CD4-positive, alpha-beta T cell treated with Interleukin-15 for 4 hours (primary cell): Measurements from ENCODE around the gene UBD.

ENCODE experiments used
- DNase-seq: peaks from one replicate; pipeline ENCODE4 v3.0.0-alpha.2; 2020; ENCODE audit warnings: low spot score

The UBD gene

GRCh38 chr6:29559524-29560287 lies at the start of gene UBD:
TSS of gene UBD (minus strand) at chr6:29559732. CDS start at chr6:29559701, 31 bp downstream.
- no peak for DNase-seq

DNA sequence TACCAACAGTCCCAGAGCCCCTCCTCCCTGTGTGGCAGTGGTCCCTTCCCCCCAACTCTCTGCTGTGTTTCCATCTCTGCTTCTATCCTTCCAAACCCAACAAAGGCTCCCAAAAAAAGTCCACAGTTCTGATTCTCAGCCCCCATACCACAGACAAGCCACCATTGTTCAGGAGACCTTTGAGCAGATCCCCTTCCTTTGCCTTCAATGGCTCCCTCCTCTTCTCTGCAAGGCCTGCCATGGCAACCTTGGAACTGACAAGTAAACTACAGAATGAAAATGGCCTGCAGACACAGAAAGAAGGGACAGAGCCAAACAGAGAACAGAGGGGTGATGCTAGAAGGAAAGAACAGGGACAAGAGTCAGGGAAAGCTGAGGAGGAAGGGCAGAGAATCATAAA lies 48.6 kb upstream of the UBD start:
- DNase-seq = no peak

DNA sequence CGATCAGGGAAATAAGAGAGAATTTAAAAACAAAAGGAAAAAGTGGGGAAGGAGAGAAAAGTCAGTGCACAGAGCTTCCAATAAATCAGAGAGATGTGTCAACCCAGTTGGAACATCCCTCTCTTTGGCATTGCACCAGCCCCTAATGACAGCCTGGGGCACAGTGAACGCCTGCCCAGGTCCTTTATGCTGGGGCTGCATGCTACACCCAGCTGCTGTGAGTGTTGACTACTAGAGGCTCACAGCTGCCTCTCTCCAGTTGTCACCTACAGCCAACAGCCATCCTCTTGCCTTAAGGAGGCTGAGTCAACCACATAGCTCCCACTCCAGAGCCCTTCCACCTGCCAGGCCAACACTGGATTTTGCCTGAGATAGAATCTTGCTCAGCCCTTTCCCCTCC lies 44.4 kb upstream of the UBD start:
- no peak for DNase-seq

- no peak for DNase-seq
These were observed 43.9 kb upstream of the UBD start for GRCh38 chr6:29603456-29603855.

DNA sequence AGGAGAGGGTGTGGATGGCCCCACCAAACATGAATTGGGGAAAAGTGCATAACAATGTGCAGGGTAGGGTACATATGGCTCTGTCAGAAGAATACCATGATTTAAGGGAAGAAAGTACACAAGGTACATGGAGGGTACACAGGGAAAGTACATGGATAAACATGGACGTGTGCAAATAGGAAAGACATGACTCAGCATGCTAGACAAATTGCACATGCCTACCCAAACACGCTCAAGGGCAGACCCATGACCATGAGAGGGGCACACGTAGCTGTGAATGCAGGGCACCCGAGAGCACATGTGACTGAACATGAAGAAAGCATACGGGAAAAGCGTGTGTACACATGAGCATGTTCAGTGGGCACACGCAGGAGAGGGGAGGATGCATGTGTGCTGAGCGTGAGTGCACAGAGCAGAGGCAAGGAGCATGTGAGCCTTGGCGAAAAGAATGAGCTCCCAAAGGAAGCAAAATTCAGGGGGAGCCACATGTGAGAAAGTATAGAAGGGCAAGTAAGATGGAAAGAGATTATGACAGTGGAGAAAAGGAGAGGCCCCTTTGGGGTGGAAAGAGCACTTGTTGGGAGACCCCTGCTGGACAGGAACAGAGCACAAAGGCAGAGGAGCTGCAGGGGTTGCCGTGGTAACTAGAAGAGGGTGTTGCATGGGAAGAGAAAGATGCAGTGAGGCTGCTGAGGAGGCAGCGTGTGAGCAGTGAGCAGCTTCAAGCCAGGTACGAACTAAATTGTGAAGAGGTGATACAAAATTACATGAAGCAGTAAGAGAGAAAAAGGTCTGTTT lies 43.2 kb upstream of the UBD start:
- DNase-seq = no peak

DNA sequence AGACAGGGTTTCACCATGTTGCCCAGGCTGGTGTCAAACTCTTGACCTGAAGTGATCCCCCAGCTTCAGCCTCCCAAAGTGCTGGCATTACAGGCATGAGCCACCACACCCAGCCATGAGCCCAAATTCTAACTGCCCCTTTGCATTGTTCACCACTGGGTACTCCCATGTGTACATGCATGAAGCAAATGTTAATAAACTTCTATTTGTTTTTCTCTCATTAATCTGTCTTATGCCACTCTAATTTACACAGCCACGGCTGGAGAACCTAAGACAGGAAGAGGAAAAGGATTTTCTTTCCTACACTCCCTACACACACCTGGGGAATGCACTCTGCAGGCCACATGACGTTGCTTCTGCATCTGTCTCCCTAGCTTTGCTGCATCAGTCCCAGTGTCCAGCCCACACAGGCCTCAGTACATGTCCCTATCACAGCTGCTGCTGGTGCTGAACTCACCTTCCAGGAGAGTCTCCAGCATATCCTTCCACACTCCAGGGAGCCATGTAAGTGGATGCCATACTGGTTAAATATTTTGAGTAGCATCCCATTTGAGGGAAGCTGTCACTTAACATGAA lies 38.7 kb upstream of the UBD start:
- DNase-seq = no peak

GRCh38 chr6:29597184-29597583 lies 37.7 kb upstream of the UBD start:
- no peak for DNase-seq

DNA sequence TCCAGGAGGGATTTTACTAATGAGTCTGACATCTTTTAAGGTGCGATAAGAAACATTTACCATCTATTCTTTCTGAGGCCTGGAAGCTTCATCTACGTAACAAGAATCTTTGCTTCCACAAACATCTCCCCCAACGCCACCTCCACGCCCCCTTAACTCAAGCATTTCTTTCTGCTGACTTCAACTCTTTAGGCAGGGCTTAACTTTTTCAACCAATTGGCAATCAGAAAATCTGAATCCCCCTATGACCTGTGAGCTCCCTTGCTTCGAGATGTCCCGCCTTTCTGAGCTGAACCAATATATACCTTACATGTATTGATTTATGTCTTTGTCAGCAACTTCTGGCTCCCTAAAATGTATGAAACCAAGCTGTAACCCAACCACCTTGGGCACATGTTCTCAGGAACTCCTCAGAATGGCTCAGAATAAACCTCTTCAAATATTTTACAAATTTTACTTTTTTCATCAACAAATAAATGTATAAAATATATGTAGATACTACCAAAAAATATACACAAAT lies 36.9 kb upstream of the UBD start:
- no peak for DNase-seq

DNA sequence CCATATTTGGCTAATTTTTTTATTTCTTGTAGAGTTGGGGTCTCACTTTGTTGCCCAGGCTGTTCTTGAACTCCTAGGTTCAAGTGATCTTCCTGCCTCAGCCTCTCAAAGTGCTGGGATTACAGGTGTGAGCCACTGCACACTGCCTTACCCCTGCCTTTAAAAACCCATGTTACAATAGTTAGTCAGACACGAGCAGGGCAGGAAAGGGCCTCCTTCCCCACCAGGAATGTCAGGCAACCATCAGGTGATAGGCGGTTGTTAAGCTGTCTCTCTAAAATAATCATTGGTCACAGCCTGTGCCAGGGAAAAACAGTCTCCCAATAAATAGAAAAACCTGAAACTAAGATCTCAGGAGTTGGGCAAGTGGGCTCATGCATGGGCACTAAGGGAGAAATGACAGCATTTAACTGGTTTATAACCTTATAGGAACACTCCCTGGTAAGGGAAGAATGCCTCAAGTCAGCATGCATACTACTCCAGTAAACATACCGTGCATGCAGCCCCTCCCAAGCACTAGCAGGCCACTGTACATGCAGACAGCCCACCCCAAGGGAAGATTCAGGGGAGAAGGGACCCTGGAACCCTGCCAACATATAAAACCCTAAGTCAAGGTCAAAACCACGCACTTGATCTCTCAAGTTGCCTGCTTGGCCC lies 33.8 kb upstream of the UBD start:
- DNase-seq = no peak

GRCh38 chr6:29591677-29592076 lies 32.1 kb upstream of the UBD start:
- DNase-seq = no peak

- no peak for DNase-seq
These were observed 30.8 kb upstream of the UBD start for GRCh38 chr6:29590218-29590808.

DNA sequence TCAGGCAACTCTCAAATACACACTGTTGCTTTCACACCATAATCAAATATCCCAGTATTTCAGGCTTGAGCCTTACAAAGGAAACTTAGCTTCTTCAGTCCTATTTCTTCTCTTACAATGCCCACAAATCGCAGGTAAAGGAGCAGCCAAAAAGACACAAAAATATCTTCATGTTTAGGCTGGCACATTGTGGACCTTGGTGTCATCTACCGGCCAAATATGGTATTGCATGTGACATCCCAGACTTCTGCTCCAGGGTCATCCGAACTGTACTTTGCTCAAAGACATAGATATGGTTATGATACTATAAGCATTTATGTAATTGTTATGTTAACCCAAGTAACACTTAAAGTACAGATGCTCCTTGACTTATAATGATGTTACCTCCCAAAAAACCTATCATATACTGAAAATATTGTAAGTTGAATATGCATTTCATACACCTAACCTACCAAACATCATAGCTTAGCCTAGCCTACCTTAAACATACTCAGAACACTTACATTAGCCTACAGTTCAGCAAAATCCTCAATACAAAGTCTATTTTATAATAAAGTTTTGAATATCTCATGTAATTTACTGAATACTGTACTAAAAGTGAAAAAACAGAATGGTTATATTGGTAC lies 30.0 kb upstream of the UBD start:
- peak; percentile 61 for DNase-seq

DNA sequence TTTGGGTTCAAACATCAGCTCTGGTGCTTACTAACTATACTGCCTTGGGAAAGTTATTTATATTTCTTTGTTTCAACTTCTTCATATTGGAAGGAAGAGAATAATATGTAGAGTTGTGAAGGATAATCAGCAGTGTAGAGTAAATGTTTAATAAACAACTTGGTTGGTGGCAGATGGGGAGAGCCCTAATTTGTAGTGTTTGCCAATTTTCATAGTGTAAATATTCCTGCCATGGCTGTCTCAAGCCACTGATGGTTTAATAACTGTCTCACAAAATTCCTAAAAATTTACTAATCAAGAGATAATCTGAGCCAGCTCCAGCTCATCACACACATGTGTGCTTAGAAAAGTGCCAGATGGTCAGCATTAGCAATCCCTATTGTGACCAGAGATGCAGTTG lies 25.3 kb upstream of the UBD start, which contains the start of gene OR2H2:
TSS of gene OR2H2 (plus strand) at position 301 of the 400 bp plus-strand sequence. CDS start 2,824 bp downstream, outside the sequence.
- no peak for DNase-seq

GRCh38 chr6:29577544-29577943 lies 18.0 kb upstream of the UBD start:
- DNase-seq = no peak

- DNase-seq = no peak
These were observed 16.5 kb upstream of the UBD start for GRCh38 chr6:29576056-29576455.

DNA sequence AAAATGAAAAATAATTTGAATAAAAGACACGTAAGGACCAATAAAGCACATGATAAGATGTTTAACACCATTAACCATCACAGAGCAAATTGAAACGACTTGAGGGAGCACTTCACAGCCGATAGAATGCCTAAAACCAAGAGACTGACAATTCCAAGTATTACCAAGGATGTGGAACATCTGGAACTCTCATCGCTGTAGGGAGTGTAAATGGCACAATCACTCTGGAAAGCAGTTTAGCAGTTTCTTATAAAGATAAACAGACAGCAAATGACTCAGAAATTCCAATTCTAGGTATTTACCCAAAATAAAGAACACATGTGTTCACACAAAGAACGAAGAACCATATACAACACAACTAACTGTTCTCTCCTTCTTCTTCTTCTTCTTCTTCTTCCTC lies 8.5 kb upstream of the UBD start:
- no peak for DNase-seq

DNA sequence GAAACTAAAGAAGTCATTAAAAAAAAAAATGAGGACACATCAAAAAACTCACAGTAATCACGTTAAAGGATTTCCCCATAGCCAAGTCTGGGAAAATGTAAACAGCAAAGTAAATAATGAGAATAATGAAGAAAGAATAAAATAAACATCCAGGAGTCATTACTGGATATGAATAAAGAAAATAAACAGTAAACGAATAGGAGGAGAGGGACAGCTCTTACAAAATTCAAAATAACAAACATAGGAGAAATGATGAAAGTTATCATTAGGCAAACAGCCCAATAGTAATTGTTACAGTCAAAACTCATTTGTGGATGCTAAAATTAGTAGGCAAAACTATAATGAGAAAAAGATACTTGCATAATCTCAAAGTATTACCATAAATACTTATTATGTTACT lies 8.0 kb upstream of the UBD start:
- DNase-seq = no peak

DNA sequence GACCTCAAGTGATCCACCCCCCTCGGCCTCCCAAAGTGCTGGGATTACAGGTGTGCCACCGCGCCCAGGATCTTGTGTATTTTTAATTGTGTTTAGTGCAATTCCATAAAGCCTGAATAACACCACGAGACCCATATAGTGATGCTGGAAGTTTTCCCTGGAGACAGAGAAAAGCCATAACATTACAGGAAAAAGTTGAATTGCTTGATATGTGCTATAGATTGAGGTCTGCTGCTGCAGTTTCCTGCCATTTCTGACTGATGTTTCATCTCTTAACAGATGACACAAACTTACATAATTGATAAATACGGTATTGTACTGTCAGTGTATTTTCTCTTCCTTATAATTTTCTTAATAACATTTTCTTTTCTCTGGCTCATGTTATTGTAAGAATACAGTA lies 7.3 kb upstream of the UBD start:
- DNase-seq = no peak

DNA sequence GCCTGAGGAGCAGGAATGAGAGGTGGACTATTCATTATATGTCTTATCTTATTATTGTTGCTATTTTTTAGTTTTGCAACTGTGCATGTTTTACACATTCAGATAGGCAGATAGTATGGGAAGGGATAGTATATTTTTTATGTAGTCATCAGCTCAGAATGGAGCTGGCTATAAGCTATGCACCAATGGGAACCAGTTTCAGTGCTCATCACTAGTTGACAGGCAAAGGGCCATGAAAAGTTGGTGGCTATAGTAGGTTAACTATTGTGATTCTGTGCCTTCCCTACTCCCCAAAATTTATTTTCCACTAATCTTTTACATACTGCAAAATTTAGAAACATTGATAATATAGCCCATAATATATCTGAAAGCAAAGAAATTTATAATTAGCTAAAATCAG lies 5.3 kb upstream of the UBD start:
- DNase-seq = no peak

- DNase-seq = no peak
These were observed 4.0 kb upstream of the UBD start for GRCh38 chr6:29563435-29563965.

DNA sequence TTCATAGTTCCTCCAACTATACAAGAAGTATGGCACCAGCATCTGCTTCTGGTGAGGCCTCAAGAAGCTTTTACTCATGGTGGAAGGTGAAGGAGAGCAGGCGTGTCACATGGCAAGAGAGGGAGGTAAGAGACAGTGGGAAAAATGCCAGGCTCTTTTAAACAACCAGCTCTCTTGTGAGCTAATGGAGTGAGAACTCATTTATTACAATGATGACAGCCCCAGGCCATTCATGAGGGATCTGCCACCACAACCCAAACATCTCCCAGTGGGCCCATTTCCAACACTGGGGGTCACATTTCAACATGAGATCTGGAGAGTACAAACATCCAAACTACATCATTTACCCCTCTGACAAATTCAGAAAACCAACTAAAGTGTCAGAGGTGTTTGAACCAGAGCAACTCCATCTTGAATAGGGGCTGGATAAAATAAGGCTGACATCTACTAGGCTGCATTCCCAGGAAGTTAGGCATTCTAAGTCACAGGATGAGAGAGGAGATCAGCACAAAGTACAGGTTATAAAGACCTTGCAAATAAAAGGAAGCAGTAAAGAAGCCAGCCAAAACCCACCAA lies 2.2 kb upstream of the UBD start:
- DNase-seq = no peak
